H9 (cell line): Measurements from ENCODE around the gene ERFE. TPM values are rescaled to one million over a fixed set of nuclear protein-coding genes. Genes with fewer than 3 reads are reported as not detected.
A peak's percentile ranks its signal among the peaks of the same experiment; 100 is the strongest.

Experiments
- DNase-seq: peaks from one replicate; pipeline ENCODE4 v3.0.0-alpha.2; 2017
- H2AFZ ChIP-seq: one replicate; pipeline ENCODE4 v1.6.1; 2013; ENCODE audit warnings: mild to moderate bottlenecking, low read length, control low read depth, moderate library complexity
- H2AK5ac ChIP-seq: 2 replicates; pipeline ENCODE4 v1.6.1; 2013; ENCODE audit warnings: low read length, control low read depth, mixed read lengths; ENCODE audit not compliant: insufficient read length
- H2BK120ac ChIP-seq: one replicate; pipeline ENCODE4 v1.6.1; 2013; ENCODE audit warnings: low read depth, mild to moderate bottlenecking, low read length, control low read depth, inconsistent platforms; ENCODE audit not compliant: poor library complexity, severe bottlenecking
- H2BK12ac ChIP-seq: 2 replicates; pipeline ENCODE4 v1.6.1; 2013; ENCODE audit warnings: low read length, control low read depth, mixed read lengths, low read depth; ENCODE audit not compliant: insufficient read length
- H2BK15ac ChIP-seq: 2 replicates; pipeline ENCODE4 v1.6.1; 2013; ENCODE audit warnings: low read depth, low read length, control low read depth
- H2BK20ac ChIP-seq: one replicate; pipeline ENCODE4 v1.6.1; 2013; ENCODE audit warnings: low read depth, mild to moderate bottlenecking, low read length, control low read depth, inconsistent platforms; ENCODE audit not compliant: poor library complexity, severe bottlenecking
- H2BK5ac ChIP-seq: 2 replicates; pipeline ENCODE4 v1.6.1; 2013; ENCODE audit warnings: low read length, control low read depth, mixed read lengths; ENCODE audit not compliant: insufficient read length
- H3K14ac ChIP-seq: 2 replicates; pipeline ENCODE4 v1.6.1; 2013; ENCODE audit warnings: low read length, control low read depth; ENCODE audit not compliant: insufficient read depth
- H3K18ac ChIP-seq: 2 replicates; pipeline ENCODE4 v1.6.1; 2013; ENCODE audit warnings: low read depth, mild to moderate bottlenecking, mixed read lengths, low read length, control low read depth; ENCODE audit not compliant: insufficient read length
- H3K23ac ChIP-seq: 2 replicates; pipeline ENCODE4 v1.6.1; 2013; ENCODE audit warnings: low read length, control low read depth, mixed read lengths, low read depth; ENCODE audit not compliant: insufficient read length
- H3K23me2 ChIP-seq: 2 replicates; pipeline ENCODE4 v1.6.1; 2013; ENCODE audit warnings: low read depth, mild to moderate bottlenecking, mixed read lengths, low read length, control low read depth; ENCODE audit not compliant: insufficient read length, poor library complexity, severe bottlenecking
- H3K27ac ChIP-seq: 2 replicates; pipeline ENCODE4 v1.5.1; 2013; ENCODE audit warnings: low read length, control low read depth, mixed read lengths, low read depth; ENCODE audit not compliant: insufficient read length
- H3K27me3 ChIP-seq: 2 replicates; pipeline ENCODE4 v1.6.1; 2013; ENCODE audit warnings: low read length, control low read depth, inconsistent platforms; ENCODE audit not compliant: insufficient read depth
- H3K4ac ChIP-seq: 2 replicates; pipeline ENCODE4 v1.6.1; 2013; ENCODE audit warnings: low read depth, mild to moderate bottlenecking, control low read depth, inconsistent platforms, low read length, moderate library complexity
- H3K4me1 ChIP-seq: 2 replicates; pipeline ENCODE4 v1.6.1; 2013; ENCODE audit warnings: low read length, control low read depth, inconsistent platforms; ENCODE audit not compliant: insufficient read depth
- H3K4me2 ChIP-seq: 2 replicates; pipeline ENCODE4 v1.6.1; 2013; ENCODE audit warnings: low read length, control low read depth, mixed read lengths; ENCODE audit not compliant: insufficient read length, insufficient read depth
- H3K56ac ChIP-seq: 2 replicates; pipeline ENCODE4 v1.6.1; 2013; ENCODE audit warnings: low read depth, mild to moderate bottlenecking, mixed read lengths, low read length, control low read depth; ENCODE audit not compliant: insufficient read length
- H3K79me1 ChIP-seq: 2 replicates; pipeline ENCODE4 v1.6.1; 2013; ENCODE audit warnings: low read depth, mild to moderate bottlenecking, moderate library complexity, low read length, control low read depth, inconsistent platforms; ENCODE audit not compliant: insufficient read depth, poor library complexity, severe bottlenecking
- H3K79me2 ChIP-seq: 2 replicates; pipeline ENCODE4 v1.6.1; 2013; ENCODE audit warnings: low read length, control low read depth, inconsistent platforms; ENCODE audit not compliant: insufficient read depth
- H3K9ac ChIP-seq: 2 replicates; pipeline ENCODE4 v1.6.1; 2013; ENCODE audit warnings: low read length, control low read depth, mixed read lengths; ENCODE audit not compliant: insufficient read length; ENCODE audit errors: extremely low read depth
- H3K9me3 ChIP-seq: one replicate; pipeline ENCODE4 v1.6.1; 2013; ENCODE audit warnings: low read depth, low read length, inconsistent platforms; ENCODE audit not compliant: control insufficient read depth
- H3T11ph ChIP-seq: one replicate; pipeline ENCODE4 v1.6.1; 2013; ENCODE audit warnings: mild to moderate bottlenecking, low read length, control low read depth, inconsistent platforms
- H4K20me1 ChIP-seq: one replicate; pipeline ENCODE4 v1.6.1; 2013; ENCODE audit not compliant: control insufficient read depth, insufficient read length, insufficient read depth
- H4K5ac ChIP-seq: 2 replicates; pipeline ENCODE4 v1.6.1; 2013; ENCODE audit warnings: low read depth, mild to moderate bottlenecking, mixed read lengths, low read length, control low read depth; ENCODE audit not compliant: insufficient read length
- H4K8ac ChIP-seq: replicated peaks from 2 replicates; pipeline ENCODE4 v1.6.1; 2013; ENCODE audit warnings: low read length, control low read depth, mixed read lengths, low read depth; ENCODE audit not compliant: insufficient read length
- H4K91ac ChIP-seq: 2 replicates; pipeline ENCODE4 v1.6.1; 2013; ENCODE audit warnings: low read depth, mild to moderate bottlenecking, moderate library complexity, mixed read lengths, low read length, control low read depth; ENCODE audit not compliant: insufficient read length
- H3K27ac Mint-ChIP-seq, 3 experiments: 2 replicates in 2 of 3; 3 replicates in 1 of 3; pipeline ENCODE4 v1.8.0; 2020 to 2021; ENCODE audit warnings: mixed read lengths in 3 of 3, mild to moderate bottlenecking in 1 of 3, moderate library complexity in 1 of 3
- H3K27me3 Mint-ChIP-seq: 2 replicates; pipeline ENCODE4 v1.8.0; 2021; ENCODE audit warnings: low read depth, mild to moderate bottlenecking, moderate library complexity, mixed read lengths
- H3K36me3 Mint-ChIP-seq, 3 experiments: 2 replicates in 2 of 3; 3 replicates in 1 of 3; pipeline ENCODE4 v1.8.0; 2020 to 2021; ENCODE audit warnings: low read depth in 3 of 3, mixed read lengths in 3 of 3; ENCODE audit not compliant: insufficient read depth in 1 of 3
- H3K4me1 Mint-ChIP-seq, 2 experiments: 2 replicates each; pipeline ENCODE4 v1.8.0; 2020; ENCODE audit warnings: mixed read lengths in 2 of 2
- H3K4me3 Mint-ChIP-seq, 2 experiments: 2 replicates in 1 of 2; 3 replicates in 1 of 2; pipeline ENCODE4 v1.8.0; 2020 to 2021; ENCODE audit warnings: mild to moderate bottlenecking in 2 of 2, mixed read lengths in 2 of 2, moderate library complexity in 1 of 2
- H3K9me3 Mint-ChIP-seq, 2 experiments: 2 replicates in 1 of 2; 3 replicates in 1 of 2; pipeline ENCODE4 v1.8.0; 2020; ENCODE audit warnings: mild to moderate bottlenecking in 2 of 2, mixed read lengths in 2 of 2, moderate library complexity in 1 of 2
- WGBS: extraction: QIAGEN DNeasy Blood & Tissue Kit; methylation state at CpG from one replicate; pipeline ENCODE4 v1.1.7; 2013; ENCODE audit warnings: missing lambda C conversion rate, low lambda C conversion rate, mixed read lengths; ENCODE audit not compliant: insufficient read length; ENCODE audit errors: extremely low coverage; 5-methylcytosine and 5-hydroxymethylcytosine counted together
- total RNA-seq: library from RNA; stranded (reverse); gene quantifications from 2 replicates; pipeline ENCODE4 v1.2.1, GENCODE V29; 2021
- TF ChIP-seq, protein P1 (sequence below): fragments of 200-600 bp; sonication (generic); conservative IDR thresholded peaks from 3 replicates; pipeline ENCODE4 v1.8.0; 2021; ENCODE audit warnings: antibody characterized with exemption, mild to moderate bottlenecking

ERFE gene
- total RNA-seq, 1 experiment from 2014 or later = 2.1 TPM

DNA sequence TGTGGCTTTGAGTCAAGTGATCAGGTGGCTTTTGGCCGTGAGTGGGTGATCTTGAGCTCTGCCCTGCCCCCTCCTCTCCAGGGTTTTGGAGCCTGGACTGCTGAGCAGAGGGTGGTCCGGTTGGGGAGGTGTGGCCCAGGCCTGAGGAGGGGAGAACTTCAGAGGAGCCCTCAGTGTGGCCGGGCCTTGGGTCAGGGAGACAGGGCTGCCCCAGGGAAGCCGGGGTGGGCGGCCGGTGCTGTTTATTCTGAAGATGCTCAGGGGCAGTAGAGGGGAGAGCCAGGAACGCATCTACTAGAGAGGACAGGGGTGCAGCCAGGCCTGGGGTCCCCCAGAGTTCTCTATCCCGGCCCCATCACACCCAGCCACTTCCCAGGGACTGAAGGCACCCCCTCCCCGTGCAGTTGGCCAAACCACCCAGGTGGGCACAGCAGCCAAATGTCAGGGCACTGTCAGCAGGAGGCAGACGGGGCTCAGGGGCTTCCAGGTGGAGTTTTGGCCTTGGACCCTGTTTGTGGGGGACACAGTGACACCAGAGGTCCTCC, 963 bp downstream of the ERFE start:
- H3K4me3 Mint-ChIP-seq = peak overlapping the region; percentile 60 to 79
- H3K4me1 Mint-ChIP-seq = peaks cover 13 to 18% of the 10 kb centered on the region in 2 experiments
- Histone ChIP-seq H3K14ac (no peak overlapping the region), H3K23me2 (peaks cover 10% of the 10 kb centered on the region), H2BK5ac (no peak overlapping the region), H4K91ac (no peak overlapping the region), H3K79me2 (no peaks in the 10 kb centered on the region), H3K4me1 (no peaks in the 10 kb centered on the region), H2BK12ac (no peak overlapping the region), H3T11ph (no peak overlapping the region), H3K9ac (no peak overlapping the region), H4K5ac (no peak overlapping the region), H4K8ac (no peak overlapping the region), H3K79me1 (no peaks in the 10 kb centered on the region), H2BK120ac (no peak overlapping the region), H2BK20ac (no peak overlapping the region), H3K4ac (no peak overlapping the region), H3K27me3 (peaks cover 15% of the 10 kb centered on the region; the same call in 1 of the 2 replicates), H3K23ac (no peak overlapping the region), H3K18ac (no peak overlapping the region), H2AFZ (no peak overlapping the region), H3K4me2 (no peak overlapping the region), H2AK5ac (no peak overlapping the region), H2BK15ac (no peak overlapping the region), H3K56ac (no peak overlapping the region), H3K9me3 (no peaks in the 10 kb centered on the region), H3K27ac (no peak overlapping the region), H4K20me1 (no peaks in the 10 kb centered on the region)
- no peak overlapping the region for H3K27ac Mint-ChIP-seq
- no peak for DNase-seq
- H3K9me3 Mint-ChIP-seq = no peaks in the 10 kb centered on the region; a peak in 1 of 5 replicates
- TF ChIP-seq, protein P1, sequence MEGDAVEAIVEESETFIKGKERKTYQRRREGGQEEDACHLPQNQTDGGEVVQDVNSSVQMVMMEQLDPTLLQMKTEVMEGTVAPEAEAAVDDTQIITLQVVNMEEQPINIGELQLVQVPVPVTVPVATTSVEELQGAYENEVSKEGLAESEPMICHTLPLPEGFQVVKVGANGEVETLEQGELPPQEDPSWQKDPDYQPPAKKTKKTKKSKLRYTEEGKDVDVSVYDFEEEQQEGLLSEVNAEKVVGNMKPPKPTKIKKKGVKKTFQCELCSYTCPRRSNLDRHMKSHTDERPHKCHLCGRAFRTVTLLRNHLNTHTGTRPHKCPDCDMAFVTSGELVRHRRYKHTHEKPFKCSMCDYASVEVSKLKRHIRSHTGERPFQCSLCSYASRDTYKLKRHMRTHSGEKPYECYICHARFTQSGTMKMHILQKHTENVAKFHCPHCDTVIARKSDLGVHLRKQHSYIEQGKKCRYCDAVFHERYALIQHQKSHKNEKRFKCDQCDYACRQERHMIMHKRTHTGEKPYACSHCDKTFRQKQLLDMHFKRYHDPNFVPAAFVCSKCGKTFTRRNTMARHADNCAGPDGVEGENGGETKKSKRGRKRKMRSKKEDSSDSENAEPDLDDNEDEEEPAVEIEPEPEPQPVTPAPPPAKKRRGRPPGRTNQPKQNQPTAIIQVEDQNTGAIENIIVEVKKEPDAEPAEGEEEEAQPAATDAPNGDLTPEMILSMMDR = no peak
- no peaks in the 10 kb centered on the region; a peak in 1 of 7 replicates for H3K36me3 Mint-ChIP-seq
- peaks cover 53% of the 10 kb centered on the region for H3K27me3 Mint-ChIP-seq
- no CpG with 5 or more reads among the region's 10 CpGs for WGBS
